NCI-H1694 treated with DMSO at 0.1 percent for 48 hours (cell line): ENCODE results near the gene POC1A.
"Not testable (repeated sequence)": the region's sequence is repeated elsewhere in the genome, so short reads cannot be mapped to it uniquely, and the experiment has no call there.

Experiments
- DNase-seq: peaks from one replicate; lab custom pipeline; 2025; lab: John Stamatoyannopoulos, UW

The POC1A gene

DNA sequence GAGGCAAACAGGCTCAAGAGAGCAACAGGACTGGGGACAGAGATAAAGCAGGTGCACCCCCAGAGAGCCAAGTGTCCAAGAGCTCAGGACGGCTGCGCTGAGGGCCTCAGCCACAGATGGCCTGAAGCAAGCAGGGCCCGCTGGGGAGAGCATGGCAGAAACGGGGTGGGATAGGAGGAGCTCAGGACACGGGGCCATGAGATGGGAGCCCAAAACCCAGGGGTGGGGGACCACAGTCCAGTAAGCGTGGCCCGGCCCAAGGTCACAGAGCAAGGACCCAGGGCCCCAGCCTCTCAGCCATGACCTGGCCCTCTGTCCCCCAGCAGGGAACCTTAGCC lies 107.4 kb downstream of the POC1A start:
- no peak for DNase-seq

DNA sequence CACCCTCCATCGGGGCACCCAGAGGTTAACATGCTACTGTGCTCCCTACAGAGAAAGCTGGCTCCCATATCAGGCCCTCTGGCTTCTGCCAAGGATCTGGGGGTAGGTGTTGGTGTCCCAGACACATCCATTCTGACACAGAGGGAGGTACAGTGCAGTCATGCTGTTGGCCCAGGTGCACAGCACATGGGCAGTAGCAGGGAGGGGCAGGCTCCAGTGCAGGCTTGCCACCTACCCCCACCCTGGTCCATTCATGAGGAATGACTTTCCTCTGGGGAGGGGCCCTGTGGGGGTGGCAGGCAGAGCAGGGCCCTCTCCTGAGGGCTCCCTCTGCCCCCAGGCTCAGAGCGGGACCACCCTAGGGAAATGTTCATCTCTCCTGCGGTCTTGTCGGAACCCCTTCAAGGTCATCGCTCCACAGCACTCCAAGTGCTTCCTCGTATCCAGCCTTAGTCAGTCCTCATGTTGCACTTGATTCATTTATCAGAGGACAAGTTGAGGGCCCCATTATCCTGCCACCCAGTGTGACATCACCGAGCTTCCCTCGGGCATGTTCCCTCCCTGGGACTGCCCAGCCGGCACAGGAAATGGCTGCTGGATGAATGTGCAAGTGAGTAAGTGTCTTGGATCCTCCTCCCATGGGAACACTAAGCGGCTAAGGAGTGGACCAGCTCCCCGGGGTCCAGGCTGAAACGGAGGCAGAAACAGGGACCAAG lies 107.9 kb downstream of the POC1A start:
- DNase-seq, result no peak

DNA sequence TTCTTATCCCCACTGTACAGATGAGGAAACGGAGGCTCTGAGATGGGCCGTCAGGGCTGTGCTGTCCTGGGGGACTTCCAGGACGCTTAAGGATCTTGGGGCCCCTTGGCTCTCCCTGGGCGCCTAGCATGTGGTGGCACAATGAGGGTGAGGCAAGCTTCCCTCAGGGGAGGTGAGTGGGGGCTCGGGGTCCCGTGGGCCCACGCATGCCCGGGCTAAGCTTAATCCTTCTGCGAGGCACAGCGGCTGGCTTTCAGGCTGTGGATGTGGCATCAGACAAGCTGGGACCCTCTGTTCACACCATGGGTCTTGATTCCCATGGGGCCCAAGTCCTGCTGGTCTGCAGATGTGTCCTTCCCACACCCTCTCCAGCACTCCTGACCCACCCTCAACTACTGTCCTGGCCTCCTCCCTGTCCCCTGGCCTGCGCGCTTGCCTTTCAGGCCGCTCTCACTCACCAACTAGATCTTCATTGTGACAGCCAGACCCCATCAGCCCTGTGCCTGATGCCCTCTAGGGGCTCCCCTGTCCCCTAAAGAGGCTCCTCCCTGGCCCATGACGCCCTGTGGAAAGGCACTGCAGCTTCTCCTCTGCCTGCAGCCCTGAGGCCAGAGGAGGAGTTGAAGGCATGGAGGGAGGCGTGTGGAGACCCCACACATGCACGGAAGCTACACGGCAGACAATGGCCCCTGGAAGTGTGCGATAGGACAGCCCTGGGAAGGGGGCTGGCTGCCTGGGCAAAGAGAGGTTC lies 109.2 kb downstream of the POC1A start:
- no peak for DNase-seq

DNA sequence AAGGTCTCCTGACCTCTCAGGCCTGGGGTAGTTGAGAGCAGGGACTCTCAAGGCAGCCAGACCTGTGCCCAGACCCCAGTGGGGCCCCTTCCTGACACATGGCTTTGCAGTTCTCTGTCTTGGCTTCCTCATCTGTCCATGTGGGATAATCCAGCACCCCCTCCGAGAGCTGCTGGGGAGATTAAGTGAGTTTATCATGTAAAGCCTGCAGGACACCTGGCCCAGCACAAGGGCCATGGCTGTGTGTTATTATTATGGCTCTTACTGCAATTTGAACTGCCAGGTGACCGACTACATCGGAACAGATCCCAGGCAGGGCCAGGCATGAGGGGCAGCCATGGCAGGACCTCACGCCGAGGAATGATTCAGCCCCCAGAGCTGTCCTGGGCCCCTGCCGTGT lies 110.5 kb downstream of the POC1A start:
- no peak for DNase-seq

DNA sequence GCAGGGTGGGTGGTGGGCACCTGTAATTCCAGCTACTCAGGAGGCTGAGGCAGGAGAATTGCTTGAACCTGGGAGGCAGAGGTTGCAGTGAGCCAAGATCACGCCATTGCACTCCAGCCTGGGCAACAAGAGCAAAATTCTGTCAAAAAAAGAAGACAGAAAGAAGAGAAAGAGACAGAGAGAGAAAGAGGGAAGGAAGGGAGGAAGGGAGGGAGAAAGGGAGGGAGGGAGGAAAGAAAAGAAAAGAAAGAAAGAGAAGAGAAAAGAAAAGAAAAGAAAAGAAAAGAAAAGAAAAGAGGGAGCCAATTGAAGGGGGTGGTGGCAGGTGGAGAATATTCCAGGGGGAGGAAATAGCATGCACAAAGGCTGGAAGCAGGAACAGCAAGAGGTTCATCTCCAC lies 111.2 kb downstream of the POC1A start:
- not testable (repeated sequence) for DNase-seq

DNA sequence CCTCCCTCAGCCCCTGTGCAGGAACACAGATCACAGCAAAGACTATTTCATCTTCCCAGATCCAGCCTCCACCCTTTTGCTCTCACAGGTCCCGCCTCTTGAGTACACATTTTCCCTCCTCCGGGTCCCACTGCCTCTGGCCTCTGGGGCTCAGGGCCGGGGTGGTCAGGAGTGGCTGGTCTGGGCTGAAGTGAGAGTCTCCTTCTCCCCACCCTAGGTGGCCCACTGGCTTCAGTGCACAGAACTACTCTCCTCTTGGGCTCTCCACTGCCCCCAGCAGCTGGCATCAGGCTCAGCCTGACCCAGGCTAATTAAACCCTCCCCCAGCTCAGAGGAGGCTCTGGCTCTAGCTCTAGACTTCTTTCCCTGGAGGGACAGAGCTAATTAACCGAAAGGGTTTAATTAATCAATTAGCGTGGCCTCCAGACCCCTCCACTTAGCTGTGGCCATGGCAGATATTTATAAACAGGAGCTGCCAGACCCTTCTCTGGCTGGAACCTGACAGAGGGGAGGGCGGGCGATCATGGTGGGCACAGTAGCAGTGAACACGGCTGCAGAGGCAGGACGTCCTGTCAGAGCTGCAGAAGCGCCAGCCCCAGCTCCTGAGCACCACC lies 113.0 kb downstream of the POC1A start:
- peak; percentile 5 for DNase-seq

DNA sequence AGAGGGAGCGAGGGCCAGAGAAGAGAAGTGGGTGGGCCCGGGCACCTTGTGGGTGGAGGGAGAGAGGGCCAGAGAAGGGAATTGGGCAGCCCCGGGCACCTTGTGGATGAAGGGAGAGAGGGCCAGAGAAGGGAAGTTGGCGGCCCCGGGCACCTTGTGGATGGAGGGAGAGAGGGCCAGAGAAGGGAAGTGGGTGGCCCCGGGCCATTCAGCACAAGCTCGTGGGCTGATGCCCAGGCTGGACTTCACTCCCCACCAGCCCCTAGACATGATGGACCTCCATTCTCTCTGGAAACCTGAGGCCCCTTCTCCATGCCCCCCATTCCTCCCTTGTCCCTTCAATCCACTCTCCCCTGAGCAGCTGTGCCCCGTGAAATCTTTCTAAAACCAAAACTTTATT lies 113.6 kb downstream of the POC1A start:
- DNase-seq, result no peak

DNA sequence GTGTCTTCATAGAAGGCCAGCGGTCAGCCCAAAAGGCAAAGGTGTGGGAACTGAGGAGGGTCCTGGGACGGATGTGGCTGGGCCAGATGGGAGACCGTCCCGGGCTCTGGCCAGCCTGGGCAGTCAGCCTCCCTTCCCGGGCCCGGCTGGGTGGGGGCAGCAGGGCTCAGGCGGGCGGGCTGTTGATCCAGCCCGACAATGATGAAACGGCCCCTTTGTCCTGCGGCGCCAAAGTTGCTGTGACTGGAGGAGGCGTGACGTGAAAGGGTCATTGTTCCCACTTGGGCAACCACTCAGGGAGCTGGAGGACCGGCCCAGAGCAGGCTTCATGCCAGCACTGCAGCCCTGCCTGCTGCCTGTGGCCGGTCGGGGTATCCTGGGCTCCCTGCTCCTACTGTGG lies 114.4 kb downstream of the POC1A start:
- DNase-seq, result no peak

DNA sequence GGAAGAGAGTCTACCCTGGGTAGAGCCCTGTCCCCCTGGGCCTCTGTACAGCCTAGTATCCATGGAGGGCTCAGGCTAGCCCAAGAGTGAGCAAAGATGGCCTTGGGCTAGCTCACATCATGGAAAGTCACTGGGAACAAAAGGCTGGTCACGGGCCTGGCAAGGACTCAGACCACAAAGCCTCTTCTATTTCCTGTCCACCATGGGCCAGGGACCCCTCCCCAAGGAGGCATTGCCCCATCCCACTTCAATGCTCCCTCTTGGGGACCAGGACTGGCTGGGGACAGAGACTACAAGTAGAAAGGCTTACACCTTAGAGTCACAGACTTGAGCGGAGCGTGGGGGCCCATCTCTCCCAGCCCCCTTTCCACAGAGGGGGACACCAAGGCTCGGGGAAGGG lies 114.8 kb downstream of the POC1A start:
- no peak for DNase-seq

DNA sequence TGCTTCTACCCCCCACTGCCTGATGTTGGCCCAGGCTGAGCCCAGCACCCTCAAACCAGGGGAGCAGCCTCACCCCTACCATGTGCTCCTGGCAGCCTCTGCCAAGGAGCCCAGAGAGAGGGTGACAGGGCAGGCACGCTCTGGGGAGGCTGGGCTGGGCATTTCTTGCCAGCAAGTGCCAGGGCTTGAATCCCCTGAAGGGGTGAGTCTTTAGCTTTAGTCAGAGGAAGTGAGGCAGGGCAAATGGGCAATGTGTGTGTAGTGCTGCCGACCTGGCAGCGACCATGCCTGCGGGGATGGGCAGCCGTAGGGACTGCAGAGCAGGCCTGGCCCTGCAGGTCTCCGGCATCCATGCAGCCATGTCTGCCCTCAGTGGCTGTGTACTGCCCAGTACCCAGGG lies 116.0 kb downstream of the POC1A start:
- no peak for DNase-seq

DNA sequence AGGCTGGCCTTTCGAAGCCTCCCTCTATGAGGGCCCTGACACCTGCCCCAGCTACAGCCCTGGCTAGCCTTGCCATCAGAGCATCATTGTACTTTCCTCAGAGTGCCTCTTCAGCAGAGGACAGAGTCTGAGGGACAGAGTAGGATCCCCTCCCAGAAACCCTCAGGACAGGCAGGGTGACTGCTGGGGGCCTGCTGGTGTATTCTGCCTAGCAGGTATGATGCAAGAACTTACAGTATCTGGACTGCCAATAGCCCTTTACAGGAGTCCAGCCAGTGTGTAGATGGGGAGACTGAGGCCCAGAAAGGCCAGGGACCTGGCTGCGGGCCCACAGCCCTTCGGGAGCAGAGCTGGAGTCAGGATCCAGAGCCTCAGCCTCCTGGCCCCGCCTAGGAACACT lies 116.9 kb downstream of the POC1A start:
- DNase-seq, result no peak

DNA sequence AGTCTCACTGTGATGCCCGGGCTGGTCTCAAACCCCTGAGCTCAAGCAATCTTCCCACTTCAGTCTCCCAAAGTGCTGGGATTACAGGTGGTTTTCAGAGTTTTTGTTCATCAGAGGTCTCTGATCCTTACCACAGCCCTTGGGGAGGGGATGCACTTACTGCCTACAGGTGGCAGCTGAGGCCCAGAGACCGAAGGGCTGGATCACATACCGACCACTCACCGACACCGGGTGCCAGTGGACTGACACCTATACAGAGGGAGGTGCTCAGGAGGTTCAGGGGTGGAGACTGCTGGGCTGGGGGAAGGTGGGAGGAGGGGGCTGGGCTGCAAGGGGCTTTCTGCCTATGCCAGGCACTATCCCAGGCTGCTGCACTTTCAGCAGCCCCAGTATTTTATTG lies 117.4 kb downstream of the POC1A start:
- no peak for DNase-seq

DNA sequence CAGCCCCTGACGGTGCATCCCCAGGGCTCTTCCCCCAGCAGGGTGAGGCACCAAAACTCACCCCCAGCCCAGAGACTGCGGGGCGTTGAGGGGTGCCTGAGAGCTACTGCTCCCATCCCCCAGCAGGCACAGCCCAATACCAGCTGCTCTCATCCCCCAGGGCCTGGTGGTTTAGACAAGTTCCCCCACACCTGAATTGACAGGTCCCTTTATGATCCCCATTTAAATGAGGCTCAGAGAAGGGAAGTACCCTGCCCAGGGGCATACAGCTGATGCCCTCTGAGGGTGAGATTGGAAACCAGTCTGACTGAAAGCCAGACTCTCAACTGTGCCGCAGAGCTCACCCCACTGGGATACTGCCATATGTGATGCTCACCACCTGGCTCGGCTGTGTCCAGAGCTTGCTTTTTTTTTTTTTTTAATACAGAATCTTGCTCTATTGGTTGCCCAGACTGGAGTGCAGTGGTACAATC lies 118.0 kb downstream of the POC1A start:
- DNase-seq, result no peak

DNA sequence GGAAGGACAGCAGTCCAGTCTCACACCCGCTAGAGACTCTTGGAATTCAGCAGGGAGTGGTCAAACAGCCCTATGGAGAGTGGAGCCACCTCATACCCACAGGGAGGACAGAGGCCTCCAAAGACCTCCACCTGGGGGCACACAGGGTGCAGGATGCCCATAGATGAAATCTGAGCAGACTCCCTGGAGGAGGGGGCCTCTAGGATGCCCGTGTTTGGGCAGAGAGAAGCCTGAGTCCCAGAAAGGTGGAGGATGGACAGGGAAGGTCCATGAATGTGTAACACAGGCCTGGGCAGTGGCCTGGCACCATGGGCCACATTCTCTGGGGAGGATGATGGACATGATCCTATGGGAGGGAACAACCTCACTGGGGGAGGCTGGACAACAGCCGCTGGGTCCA lies 119.6 kb downstream of the POC1A start:
- DNase-seq, result no peak

DNA sequence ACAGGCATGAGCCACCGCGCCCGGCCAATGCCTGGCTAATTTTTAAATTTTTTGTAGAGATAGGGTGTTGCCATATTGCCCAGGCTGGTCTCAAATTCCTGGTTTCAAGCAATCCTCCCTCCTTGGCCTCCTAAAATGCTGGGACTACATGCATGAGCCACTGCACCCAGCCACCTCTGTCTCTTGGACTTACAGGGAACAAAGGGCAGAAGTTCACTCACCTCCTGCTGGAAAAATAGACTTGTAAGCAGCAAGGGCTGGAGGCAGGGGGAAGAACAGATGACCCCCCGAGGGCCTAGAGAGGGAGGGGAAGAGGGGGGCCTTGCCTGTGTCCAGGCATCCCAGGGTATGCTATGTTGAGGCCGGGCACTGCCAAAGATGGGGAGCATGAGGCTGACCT lies 120.0 kb downstream of the POC1A start:
- no peak for DNase-seq

DNA sequence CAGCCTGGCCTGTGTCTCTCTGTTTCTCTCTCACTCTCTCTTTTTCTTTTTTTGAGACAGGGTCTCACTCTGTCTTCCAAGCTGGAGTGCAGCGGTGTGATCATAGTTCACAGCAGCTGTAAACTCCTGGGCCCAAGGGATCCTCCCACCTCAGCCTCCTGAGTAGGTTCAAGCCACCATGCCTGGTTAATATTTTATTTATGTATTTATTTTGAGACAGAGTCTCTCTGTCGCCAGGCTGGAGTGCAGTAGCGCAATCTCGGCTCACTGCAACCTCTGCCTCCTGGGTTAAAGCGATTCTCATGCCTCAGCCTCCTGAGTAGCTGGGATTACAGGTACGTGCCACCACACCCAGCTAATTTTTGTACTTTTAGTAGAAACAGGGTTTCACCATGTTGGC lies 120.5 kb downstream of the POC1A start:
- not testable (repeated sequence) for DNase-seq

DNA sequence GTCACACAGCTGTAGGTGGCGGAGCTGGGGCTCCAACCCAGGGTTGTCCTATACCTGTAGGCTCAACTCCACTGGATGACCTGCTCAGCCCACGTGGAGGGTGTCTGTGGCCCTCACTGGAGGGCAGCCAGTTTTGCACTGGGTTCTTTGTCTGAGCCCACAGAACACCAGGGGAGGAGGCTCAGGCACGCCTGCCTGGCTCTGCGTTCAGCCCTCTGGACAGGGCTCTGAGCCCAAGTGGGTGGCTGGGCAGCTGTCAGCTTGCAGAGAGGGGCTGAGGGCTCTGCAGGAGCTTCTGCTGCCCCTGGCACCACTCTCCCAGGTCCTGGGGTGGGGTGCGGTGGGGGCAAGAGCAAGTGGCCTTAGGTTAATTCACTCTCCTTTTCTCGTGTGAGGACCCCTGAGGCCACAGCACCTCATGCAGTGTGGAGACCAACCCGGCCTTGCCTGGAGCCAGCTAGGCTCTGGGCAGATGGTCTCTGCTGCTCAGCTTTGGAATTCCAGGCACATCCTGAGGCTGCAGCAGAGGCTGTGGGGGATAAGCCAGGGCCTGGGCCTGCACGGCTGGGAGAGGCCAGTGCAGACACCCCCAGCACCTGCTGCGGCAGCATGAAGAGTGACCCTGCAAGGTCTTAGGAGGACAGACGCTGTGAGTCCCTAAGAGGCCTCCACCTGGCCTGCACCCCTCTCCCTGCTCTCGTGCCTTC lies 121.4 kb downstream of the POC1A start:
- DNase-seq, result no peak

DNA sequence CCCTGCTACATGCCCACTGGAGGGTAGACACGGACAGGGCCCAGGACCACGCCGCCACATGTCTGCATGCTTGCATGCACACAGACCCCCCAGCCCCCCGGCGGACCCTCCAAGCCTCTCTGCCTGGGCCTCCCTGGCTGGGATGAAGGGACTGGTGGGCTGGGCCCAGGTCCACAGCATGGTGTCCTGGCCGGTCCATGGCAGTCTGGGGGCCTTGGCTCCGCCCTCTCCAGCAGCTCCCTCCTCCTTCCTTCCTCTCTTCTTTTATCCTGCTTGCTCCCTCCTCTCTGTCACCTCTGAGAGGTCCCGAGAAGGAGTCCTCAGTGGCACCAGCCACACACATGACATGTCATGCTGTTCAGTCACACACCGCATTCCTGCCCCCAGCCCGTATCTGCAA lies 122.3 kb downstream of the POC1A start:
- DNase-seq, result no peak

DNA sequence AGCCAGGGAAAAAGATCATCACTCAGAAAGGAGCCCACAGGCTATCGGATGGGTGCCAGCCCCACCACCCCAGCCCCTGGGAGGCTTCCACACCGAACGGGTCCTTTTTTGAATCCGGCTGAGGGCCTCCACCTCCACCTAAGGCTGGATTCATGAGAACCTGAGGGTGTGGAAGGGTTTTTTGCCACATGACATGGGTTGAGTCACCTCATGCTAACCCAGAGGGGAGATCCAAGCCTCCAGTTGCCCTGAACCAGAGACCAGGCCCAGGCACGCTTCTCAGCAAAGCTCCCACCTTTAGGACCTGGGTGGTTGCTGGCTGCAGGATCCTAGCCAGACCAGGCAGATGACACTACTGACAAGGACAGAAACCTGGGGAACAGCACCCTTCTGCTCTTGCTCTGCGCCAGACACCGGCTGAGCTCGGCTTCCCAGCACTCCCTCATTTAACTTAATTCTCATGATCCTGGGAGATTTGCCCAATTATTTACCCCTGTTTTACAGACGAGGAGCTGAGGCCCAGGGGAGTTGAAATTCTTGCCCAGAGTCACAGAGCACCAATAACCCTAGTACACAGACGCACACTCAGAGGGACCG lies 123.4 kb downstream of the POC1A start:
- no peak for DNase-seq

DNA sequence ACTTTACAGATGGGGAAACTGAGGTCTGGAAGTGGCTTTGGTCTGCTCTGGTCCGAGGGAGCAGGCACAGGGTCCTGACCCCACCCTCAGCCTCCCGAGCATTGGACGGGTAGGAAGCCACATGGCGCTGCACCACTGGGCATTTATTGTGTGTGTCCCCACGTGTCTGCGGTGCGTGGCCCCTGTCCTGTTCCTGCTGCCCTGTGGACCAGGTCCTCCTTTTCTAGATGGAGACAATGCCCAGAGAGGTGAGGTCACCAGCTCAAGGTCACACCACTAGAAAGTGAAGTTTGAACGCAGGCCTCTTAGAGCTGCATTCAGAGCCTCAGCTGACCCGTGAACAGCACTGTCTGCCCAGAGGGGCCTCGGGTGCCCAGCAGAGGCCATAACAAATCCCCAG lies 124.7 kb downstream of the POC1A start:
- DNase-seq, result no peak

DNA sequence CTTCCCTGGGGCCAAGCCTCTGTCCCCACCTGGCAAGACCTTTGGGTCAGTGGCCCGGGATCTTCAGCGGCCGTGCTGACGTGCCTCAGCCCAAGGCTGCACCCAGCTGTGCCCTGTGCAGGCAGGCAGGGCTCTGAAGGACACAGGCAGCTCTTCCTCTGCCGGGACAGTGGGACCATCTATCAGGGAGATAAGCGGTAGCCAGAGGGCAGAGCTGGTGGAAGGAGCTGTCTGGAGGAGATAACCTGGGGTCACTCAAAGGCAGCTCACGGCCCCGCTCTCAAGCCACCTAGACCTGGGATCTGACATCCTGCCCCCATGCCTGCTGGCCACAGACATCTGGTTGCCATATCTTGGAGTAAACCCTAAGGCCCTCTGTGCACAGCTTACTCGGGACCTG lies 125.2 kb downstream of the POC1A start:
- no peak for DNase-seq

DNA sequence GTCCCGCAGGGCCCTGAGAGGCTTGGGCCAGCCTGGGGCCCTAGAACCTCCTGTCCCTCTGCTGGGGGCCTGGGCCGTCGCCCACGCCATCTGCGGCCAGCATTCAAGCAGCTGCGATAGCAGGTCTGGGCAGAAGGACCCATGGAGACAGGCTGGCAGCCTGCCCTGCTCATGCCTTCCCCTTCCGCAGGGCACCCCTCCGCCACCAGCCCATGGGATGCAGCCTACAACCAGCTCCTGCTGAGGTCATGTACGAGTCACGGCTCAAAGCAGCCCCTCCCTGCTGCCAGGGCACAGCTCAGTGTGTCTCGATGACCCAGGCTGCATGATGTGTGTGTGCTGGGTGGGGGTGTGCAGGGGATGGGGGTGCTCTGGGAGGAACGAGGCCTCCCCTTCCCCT lies 125.7 kb downstream of the POC1A start:
- no peak for DNase-seq
